Erythroblast (primary cell): Measurements from ENCODE around the gene MYEOV.

Source experiments
- DNase-seq, 2 experiments: peaks; one replicate each; lab custom pipeline; 2025; lab: John Stamatoyannopoulos, UW
- GATA1 ChIP-seq: IDR thresholded peaks from 2 replicates; pipeline ENCODE4 v1.6.1; 2011; ENCODE audit warnings: low read depth, mild to moderate bottlenecking, control low read depth, low read length, moderate library complexity
- POLR2A ChIP-seq: IDR thresholded peaks from 2 replicates; pipeline ENCODE4 v1.6.1; 2011; ENCODE audit warnings: mild to moderate bottlenecking, low read length

The MYEOV gene

GRCh38 chr11:69272055-69272454, 21.9 kb upstream of the MYEOV start:
- DNase-seq = no peak
- TF ChIP-seq GATA1 = no peak
- no peak for TF ChIP-seq POLR2A

DNA sequence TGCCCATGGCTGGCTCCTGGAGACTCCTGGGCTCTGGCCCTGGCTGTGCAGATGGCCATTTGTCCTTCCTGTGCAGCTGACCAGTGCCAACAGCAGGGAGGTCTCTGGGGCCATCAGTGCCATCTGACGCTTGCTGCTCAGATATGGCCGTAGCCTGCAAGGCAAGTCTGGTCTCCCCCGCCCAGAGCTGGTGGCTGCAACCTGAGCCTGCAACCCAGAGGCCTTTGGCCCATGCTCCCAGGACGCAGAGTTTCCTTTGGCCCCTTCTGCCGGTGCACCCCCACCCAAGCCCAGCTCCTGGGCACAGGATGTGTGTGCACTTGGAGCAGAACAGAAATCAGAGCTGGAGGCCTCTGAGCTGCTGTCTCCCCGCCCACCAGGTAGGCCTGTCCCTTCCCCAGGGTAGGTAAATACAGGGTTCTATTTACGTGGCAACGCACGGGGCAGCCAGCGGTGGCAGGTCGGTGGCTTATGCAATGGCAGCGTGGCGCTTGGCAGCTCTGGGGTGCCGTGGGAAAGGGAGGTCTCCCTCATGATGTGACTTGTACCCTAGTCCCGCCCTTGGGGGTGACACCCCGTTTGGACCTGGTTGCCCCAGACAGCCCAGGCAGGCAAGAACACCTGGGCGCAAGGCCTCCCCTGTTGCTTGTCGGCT, 21.0 kb upstream of the MYEOV start:
- DNase-seq = no peak
- TF ChIP-seq GATA1 (no peak), POLR2A (no peak)

- DNase-seq = no peak
- TF ChIP-seq POLR2A = no peak
- no peak for TF ChIP-seq GATA1
Observed at GRCh38 chr11:69273571-69273970, 20.4 kb upstream of the MYEOV start.

DNA sequence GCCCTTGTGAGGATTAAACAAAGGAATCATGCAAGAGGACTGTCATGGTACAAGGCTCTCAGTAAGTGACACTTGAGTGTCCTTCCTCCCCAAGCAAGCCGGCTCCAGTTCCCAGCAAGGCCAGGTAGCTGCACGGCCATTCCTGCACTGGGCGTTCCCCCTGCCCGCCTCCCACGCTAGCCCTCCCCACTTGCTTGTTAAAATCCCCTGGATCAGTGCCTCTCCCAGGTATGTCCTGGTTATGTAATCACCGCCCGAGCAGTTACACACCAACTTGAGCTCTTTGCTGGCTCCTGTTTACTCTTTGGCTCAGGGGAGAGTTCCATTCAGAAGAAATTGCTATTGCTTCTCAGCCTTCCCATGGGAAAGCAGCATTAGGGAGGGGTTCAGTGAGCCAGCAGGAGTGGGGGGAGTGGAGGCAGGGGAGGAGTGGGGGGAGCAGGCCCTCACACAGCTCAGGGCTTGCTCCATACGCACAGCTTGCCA, 19.4 kb upstream of the MYEOV start:
- TF ChIP-seq GATA1 = no peak
- no peak for TF ChIP-seq POLR2A
- no peak for DNase-seq

- DNase-seq = no peak
- TF ChIP-seq POLR2A (no peak), GATA1 (no peak)
Observed at GRCh38 chr11:69275178-69275577, 18.8 kb upstream of the MYEOV start.

DNA sequence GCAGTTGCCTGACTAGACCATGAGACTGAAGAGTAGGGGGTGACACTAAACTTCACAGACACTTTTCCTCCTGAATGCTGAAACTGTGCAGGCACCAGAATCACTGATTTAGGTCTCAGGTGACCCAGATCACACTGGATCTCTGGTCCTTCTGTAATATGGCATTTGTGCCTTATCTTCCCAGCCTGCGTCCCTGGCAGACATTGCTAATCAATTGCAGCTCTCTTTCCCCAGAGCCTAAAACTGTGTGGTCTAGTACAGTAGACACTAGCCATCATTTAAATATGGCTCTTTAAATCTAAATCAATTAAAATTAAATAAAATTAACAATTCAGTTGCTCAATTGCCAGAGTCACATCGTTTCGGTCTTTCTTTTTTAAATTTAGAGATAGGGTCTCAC, 17.8 kb upstream of the MYEOV start:
- TF ChIP-seq GATA1 (no peak), POLR2A (no peak)
- DNase-seq = no peak

GRCh38 chr11:69277074-69277809, 16.7 kb upstream of the MYEOV start:
- DNase-seq = no peak
- TF ChIP-seq POLR2A (no peak), GATA1 (no peak)

DNA sequence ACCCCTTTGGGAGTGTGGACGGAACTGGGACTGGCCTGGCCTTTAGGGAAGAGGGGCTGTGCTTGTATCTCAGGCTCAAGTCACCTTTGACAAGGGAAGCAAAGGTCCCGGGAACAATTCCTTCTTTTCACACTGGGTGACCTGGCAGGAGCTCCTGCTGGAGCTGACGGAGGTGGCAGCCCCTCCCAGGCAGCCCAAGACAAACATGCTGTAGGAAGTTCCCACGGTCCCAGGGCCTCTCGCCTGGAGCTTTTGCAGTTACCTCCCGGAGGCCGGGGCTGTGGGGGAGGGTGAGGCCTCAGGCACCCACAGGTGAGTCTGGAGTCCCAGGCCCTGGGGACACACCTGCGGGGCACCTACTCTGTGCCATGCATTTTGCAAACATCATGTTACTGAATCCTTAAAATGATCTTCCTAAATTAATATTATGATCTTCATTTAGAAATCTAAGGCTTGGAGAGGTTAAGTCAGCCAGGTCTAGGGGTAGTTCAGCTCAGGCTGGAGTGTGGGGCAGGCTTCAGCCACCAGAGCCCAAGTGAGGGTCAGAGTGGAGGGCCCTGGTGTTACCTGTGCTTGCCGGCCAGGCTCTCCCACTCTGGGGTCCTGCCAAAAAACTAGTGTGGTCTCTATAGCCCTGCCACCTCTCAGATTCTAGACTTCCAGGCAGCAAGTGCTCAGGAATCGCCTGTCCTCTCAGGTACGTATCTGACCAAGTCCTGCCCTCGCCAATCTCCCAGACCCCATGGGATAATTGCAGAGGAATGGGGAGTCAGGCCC, 15.7 kb upstream of the MYEOV start:
- no peak for DNase-seq
- no peak for TF ChIP-seq POLR2A
- TF ChIP-seq GATA1 = no peak

DNA sequence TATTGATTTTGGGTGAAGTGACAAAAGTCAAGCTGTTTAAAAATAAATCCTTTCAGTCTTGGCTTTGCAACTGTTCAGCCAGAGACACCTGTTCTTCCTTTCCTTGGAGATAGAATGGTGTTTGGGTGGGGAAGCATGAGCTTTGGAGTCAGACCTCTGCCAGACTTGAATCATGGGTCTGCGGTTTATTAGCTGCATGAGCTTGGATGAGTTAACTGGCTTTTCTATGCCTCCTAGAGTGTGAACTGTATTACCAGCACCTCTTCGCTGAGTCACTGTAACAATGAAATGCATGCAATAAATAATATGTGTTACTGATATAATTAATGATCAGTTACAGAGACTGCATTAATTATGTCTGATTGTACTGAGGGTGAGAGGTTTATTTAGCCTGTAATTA, 13.5 kb upstream of the MYEOV start:
- DNase-seq = no peak
- no peak for TF ChIP-seq POLR2A
- TF ChIP-seq GATA1 = no peak

DNA sequence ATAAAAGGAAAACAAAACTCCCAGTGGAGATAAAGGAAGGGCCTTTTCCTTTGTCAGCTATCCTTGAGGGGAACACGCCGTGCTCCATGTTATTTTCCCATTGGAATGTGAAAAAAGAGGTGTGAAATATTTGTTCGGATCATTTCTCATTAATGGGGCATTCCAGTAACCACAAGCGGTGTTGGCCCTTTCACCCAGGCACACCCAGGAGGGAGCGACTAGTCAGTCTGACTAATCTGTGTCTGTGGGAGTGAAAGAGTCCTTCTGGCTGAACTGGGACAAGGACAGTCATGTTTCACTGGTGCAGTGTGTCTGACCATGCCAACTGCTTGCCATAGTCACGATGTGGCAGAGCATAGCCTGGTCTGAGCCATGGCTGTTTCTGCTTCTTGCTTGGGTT, 13.0 kb upstream of the MYEOV start:
- TF ChIP-seq GATA1 (no peak), POLR2A (no peak)
- no peak for DNase-seq

GRCh38 chr11:69283446-69283845, 10.5 kb upstream of the MYEOV start:
- no peak for DNase-seq
- no peak for TF ChIP-seq GATA1
- no peak for TF ChIP-seq POLR2A

- DNase-seq = no peak
- no peak for TF ChIP-seq POLR2A
- no peak for TF ChIP-seq GATA1
Observed at GRCh38 chr11:69284081-69284511, 9.9 kb upstream of the MYEOV start.

GRCh38 chr11:69285091-69285490, 8.9 kb upstream of the MYEOV start:
- no peak for TF ChIP-seq GATA1
- TF ChIP-seq POLR2A = no peak
- DNase-seq = no peak

DNA sequence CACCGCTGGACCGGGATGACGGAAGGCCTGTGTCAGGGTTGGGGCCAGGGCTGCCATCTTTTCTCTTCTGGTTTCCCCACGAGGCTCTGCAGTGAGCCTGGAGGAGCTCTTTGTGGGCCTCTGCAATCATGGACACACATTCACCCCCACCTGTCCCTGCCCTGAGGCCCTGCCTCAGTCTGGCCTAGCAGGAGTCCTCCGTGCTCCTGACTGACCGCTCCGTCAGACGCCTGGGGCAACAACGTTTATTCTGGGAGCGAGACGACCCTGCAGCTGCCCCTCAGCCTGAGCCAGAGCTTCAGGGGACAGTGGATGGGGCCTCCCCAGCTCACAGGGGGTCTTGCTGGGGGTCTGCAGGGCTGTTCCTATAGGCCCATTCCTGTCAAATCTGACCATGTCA, 8.2 kb upstream of the MYEOV start:
- TF ChIP-seq GATA1 = no peak
- TF ChIP-seq POLR2A = no peak
- DNase-seq = no peak
